PFSK-1 (cell line): ENCODE results near the gene MYH3.

ENCODE experiments used
- POLR2AphosphoS5 ChIP-seq: IDR thresholded peaks from 2 replicates; pipeline ENCODE4 v1.6.1; 2012; ENCODE audit warnings: low read depth, mild to moderate bottlenecking, control low read depth, low read length, moderate library complexity
- TAF1 ChIP-seq: IDR thresholded peaks from 2 replicates; pipeline ENCODE4 v1.6.1; 2012; ENCODE audit warnings: low read length, control low read depth, borderline replicate concordance; ENCODE audit not compliant: insufficient read depth
- TF ChIP-seq, protein P1 (sequence below), 2 experiments: IDR thresholded peaks; 2 replicates each; pipeline versions ENCODE4 v1.6.1 to v1.8.0; 2011 to 2012; ENCODE audit warnings: low read depth in 2 of 2, low read length in 2 of 2, control low read depth in 1 of 2, inconsistent platforms in 1 of 2, mild to moderate bottlenecking in 1 of 2, moderate library complexity in 1 of 2; ENCODE audit not compliant: insufficient read depth in 1 of 2

- TF ChIP-seq TAF1 (no peak), POLR2AphosphoS5 (no peak)
- TF ChIP-seq, protein P1, sequence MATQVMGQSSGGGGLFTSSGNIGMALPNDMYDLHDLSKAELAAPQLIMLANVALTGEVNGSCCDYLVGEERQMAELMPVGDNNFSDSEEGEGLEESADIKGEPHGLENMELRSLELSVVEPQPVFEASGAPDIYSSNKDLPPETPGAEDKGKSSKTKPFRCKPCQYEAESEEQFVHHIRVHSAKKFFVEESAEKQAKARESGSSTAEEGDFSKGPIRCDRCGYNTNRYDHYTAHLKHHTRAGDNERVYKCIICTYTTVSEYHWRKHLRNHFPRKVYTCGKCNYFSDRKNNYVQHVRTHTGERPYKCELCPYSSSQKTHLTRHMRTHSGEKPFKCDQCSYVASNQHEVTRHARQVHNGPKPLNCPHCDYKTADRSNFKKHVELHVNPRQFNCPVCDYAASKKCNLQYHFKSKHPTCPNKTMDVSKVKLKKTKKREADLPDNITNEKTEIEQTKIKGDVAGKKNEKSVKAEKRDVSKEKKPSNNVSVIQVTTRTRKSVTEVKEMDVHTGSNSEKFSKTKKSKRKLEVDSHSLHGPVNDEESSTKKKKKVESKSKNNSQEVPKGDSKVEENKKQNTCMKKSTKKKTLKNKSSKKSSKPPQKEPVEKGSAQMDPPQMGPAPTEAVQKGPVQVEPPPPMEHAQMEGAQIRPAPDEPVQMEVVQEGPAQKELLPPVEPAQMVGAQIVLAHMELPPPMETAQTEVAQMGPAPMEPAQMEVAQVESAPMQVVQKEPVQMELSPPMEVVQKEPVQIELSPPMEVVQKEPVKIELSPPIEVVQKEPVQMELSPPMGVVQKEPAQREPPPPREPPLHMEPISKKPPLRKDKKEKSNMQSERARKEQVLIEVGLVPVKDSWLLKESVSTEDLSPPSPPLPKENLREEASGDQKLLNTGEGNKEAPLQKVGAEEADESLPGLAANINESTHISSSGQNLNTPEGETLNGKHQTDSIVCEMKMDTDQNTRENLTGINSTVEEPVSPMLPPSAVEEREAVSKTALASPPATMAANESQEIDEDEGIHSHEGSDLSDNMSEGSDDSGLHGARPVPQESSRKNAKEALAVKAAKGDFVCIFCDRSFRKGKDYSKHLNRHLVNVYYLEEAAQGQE (IDR thresholded peaks at IDR 0.05; ENCODE audit: insufficient read depth in 1 of 2, low read depth in 2 of 2, low read length in 2 of 2) = no peak
These were observed 77.8 kb downstream of the MYH3 start for GRCh38 chr17:10579270-10579669.
